Raji (cell line): ENCODE measurements around the gene SLC7A1.

Source experiments
- POLR2A ChIP-seq: IDR thresholded peaks from 2 replicates; pipeline ENCODE4 v1.6.1; 2011; ENCODE audit warnings: low read depth, low read length, control low read depth; ENCODE audit not compliant: insufficient read depth

The SLC7A1 gene

GRCh38 chr13:29530901-29531300 lies 64.6 kb downstream of the SLC7A1 start:
- no peak for TF ChIP-seq POLR2A

- TF ChIP-seq POLR2A, result no peak
Measured at GRCh38 chr13:29529754-29530153, 65.7 kb downstream of the SLC7A1 start.

- no peak for TF ChIP-seq POLR2A
Measured at GRCh38 chr13:29527916-29528315, 67.6 kb downstream of the SLC7A1 start.

- no peak for TF ChIP-seq POLR2A
Measured at GRCh38 chr13:29527511-29527910, 68.0 kb downstream of the SLC7A1 start.

- TF ChIP-seq POLR2A, result no peak
Measured at GRCh38 chr13:29526741-29527140, 68.7 kb downstream of the SLC7A1 start.

- TF ChIP-seq POLR2A, result no peak
Measured at GRCh38 chr13:29525757-29526156, 69.7 kb downstream of the SLC7A1 start.

GRCh38 chr13:29524641-29525040 lies 70.8 kb downstream of the SLC7A1 start:
- no peak for TF ChIP-seq POLR2A

GRCh38 chr13:29524176-29524575 lies 71.3 kb downstream of the SLC7A1 start:
- no peak for TF ChIP-seq POLR2A

- TF ChIP-seq POLR2A, result no peak
Measured at GRCh38 chr13:29523199-29523961, 72.1 kb downstream of the SLC7A1 start.

- TF ChIP-seq POLR2A, result no peak
Measured at GRCh38 chr13:29522044-29522685, 73.3 kb downstream of the SLC7A1 start.

GRCh38 chr13:29521336-29521735 lies 74.2 kb downstream of the SLC7A1 start:
- no peak for TF ChIP-seq POLR2A

GRCh38 chr13:29520671-29521070 lies 74.8 kb downstream of the SLC7A1 start:
- no peak for TF ChIP-seq POLR2A

- no peak for TF ChIP-seq POLR2A
Measured at GRCh38 chr13:29519921-29520320, 75.6 kb downstream of the SLC7A1 start.

- no peak for TF ChIP-seq POLR2A
Measured at GRCh38 chr13:29516880-29517279, 78.6 kb downstream of the SLC7A1 start.

- no peak for TF ChIP-seq POLR2A
Measured at GRCh38 chr13:29516012-29516411, 79.5 kb downstream of the SLC7A1 start.

GRCh38 chr13:29515372-29515771 lies 80.1 kb downstream of the SLC7A1 start:
- no peak for TF ChIP-seq POLR2A

- no peak for TF ChIP-seq POLR2A
Measured at GRCh38 chr13:29514720-29515310, 80.7 kb downstream of the SLC7A1 start.
